ENCODE measurements around the gene SAE1.

Gene SAE1

DNA sequence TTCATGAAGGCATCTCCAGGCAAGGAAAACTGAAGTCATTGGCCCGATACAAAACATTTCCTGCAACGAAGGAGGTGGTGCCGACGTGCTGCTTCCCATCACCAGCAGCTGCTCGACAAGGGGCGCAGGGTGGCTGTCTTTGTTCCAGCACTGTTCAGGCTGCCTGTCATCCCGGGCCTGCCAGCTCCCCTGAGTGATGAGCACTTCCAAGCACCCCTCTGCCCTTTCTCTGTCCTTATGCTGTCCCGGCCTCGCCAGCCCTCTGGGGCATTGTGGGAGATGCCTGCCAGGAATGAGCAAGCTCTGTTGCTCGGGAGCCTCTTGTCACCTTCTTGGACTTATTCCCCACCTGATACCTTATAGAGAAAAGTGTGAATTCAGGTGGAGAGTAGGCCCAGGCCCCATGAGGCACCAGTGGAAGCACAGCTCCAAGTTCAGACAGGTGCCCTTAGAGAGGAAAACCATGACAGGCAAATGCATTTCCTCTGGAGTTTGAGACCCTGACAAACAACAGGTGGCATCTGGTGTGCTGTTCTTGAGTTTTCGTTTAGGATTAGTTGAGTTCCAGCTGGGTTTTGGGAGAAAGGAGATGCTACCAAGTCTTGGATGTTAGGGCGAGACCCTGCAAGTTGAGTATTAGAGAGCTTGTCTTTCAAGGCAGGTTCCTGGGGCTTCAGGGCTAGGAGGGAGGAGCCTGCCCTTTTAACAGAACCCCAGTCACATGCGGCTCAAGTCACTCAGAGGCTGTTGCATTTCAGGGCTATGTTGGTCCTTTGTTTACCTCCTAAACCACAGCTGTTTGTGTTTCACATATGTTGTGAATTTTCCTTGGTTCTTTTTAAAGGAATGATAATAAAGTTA lies 78.9 kb downstream of the SAE1 start:
- Histone ChIP-seq H3K9ac (ENCODE audit: low read depth, low read length) (no peak overlapping the region), H3K27ac (ENCODE audit: low read length) (peak overlapping the region; percentile 79; the same call in 1 of the 2 replicates), H3K4me2 (ENCODE audit: insufficient read depth, low read length) (no peak overlapping the region), H4K20me1 (ENCODE audit: insufficient read depth, low read length) (peaks cover 5% of the 10 kb centered on the region; the same call in 1 of the 2 replicates), H2AFZ (ENCODE audit: low read depth, low read length) (no peak overlapping the region), H3K9me3 (ENCODE audit: insufficient read depth, low read length, severe bottlenecking) (no peaks in the 10 kb centered on the region), H3K4me3 (ENCODE audit: low read depth in 1 of 2, low read length in 2 of 2) (no peak overlapping the region), H3K4me1 (ENCODE audit: insufficient read depth, low read length) (peaks cover 14% of the 10 kb centered on the region), H3K36me3 (ENCODE audit: insufficient read depth, low read length) (peaks cover 68% of the 10 kb centered on the region), H3K79me2 (ENCODE audit: insufficient read depth, low read length) (peaks cover 3% of the 10 kb centered on the region; the same call in 1 of the 2 replicates), H3K27me3 (ENCODE audit: insufficient read depth, low read length, poor library complexity) (no peaks in the 10 kb centered on the region)
- TF ChIP-seq EZH2 (IDR thresholded peaks at IDR 0.05; ENCODE audit: borderline replicate concordance, low read depth, low read length, severe bottlenecking) = no peak
- DNase-seq (no peak), ATAC-seq (ENCODE audit: insufficient read depth, low read depth) (no peak)

DNA sequence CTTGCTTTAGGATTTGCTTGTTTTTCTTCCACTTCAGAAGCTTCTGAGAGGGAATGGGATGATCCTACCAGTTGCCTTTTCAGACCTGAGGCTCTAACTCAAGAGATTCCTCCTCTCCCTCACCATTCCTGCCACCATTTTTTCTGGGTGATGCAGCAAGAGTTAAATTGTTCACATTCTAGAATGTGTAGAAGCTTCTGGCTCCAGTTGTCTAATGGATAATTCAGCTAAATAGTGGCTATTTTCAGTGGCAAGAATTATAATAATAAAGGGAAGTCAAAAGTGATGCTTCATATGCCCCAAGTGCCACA lies 79.5 kb downstream of the SAE1 start:
- Histone ChIP-seq H3K4me2 (ENCODE audit: insufficient read depth, low read length) (no peak overlapping the region), H3K4me1 (ENCODE audit: insufficient read depth, low read length) (peaks cover 14% of the 10 kb centered on the region), H3K36me3 (ENCODE audit: insufficient read depth, low read length) (peaks cover 62% of the 10 kb centered on the region), H3K9ac (ENCODE audit: low read depth, low read length) (peak overlapping the region; percentile 44), H3K4me3 (ENCODE audit: low read depth in 1 of 2, low read length in 2 of 2) (no peak overlapping the region), H2AFZ (ENCODE audit: low read depth, low read length) (no peak overlapping the region), H3K27me3 (ENCODE audit: insufficient read depth, low read length, poor library complexity) (no peaks in the 10 kb centered on the region), H3K27ac (ENCODE audit: low read length) (peak overlapping the region; percentile 79; the same call in 1 of the 2 replicates), H3K9me3 (ENCODE audit: insufficient read depth, low read length, severe bottlenecking) (no peaks in the 10 kb centered on the region), H3K79me2 (ENCODE audit: insufficient read depth, low read length) (peaks cover 3% of the 10 kb centered on the region; the same call in 1 of the 2 replicates), H4K20me1 (ENCODE audit: insufficient read depth, low read length) (peaks cover 5% of the 10 kb centered on the region; the same call in 1 of the 2 replicates)
- TF ChIP-seq CTCF (IDR thresholded peaks at IDR 0.05; ENCODE audit: borderline replicate concordance, extremely low read depth, low read length, poor library complexity, severe bottlenecking) = no peak
- no peak for TF ChIP-seq EZH2 (IDR thresholded peaks at IDR 0.05; ENCODE audit: borderline replicate concordance, low read depth, low read length, severe bottlenecking)
- no peak for DNase-seq
- ATAC-seq (ENCODE audit: insufficient read depth, low read depth) = no peak

GRCh38 chr19:47210689-47211316 lies 80.2 kb downstream of the SAE1 start:
- peak; percentile 85 for DNase-seq
- TF ChIP-seq CTCF (IDR thresholded peaks at IDR 0.05; ENCODE audit: borderline replicate concordance, extremely low read depth, low read length, poor library complexity, severe bottlenecking) (peak; percentile 91), EZH2 (IDR thresholded peaks at IDR 0.05; ENCODE audit: borderline replicate concordance, low read depth, low read length, severe bottlenecking) (no peak)
- Histone ChIP-seq H3K36me3 (ENCODE audit: insufficient read depth, low read length) (peaks cover 55% of the 10 kb centered on the region), H3K4me2 (ENCODE audit: insufficient read depth, low read length) (peak overlapping the region; percentile 7; the same call in 1 of the 2 replicates), H3K27me3 (ENCODE audit: insufficient read depth, low read length, poor library complexity) (no peaks in the 10 kb centered on the region), H2AFZ (ENCODE audit: low read depth, low read length) (no peak overlapping the region), H3K27ac (ENCODE audit: low read length) (peak overlapping the region; percentile 79), H3K9ac (ENCODE audit: low read depth, low read length) (peak overlapping the region; percentile 44), H3K4me1 (ENCODE audit: insufficient read depth, low read length) (peaks cover 14% of the 10 kb centered on the region), H3K79me2 (ENCODE audit: insufficient read depth, low read length) (peaks cover 3% of the 10 kb centered on the region; the same call in 1 of the 2 replicates), H4K20me1 (ENCODE audit: insufficient read depth, low read length) (peaks cover 5% of the 10 kb centered on the region; the same call in 1 of the 2 replicates), H3K9me3 (ENCODE audit: insufficient read depth, low read length, severe bottlenecking) (no peaks in the 10 kb centered on the region), H3K4me3 (ENCODE audit: low read depth in 1 of 2, low read length in 2 of 2) (no peak overlapping the region)
- ATAC-seq (ENCODE audit: insufficient read depth, low read depth) = peak; percentile 80

DNA sequence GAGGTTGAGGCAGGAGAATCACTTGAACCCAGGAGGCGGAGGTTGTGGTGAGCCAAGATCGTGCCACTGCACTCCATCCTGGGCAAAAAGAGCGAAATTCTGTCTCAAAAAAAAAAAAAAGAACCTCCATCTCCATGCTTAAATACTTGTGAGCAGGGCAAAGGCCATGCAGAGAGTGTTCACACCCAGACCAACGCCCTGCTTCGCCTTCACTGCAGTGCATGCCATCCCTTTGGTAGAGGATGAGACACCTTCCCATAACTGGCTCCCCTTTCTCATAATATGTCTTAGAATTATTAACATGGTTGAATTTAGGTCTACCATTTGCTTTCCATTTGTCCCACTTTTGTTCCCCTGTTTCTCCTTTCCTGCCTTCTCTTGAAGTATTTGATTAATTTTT lies 84.9 kb downstream of the SAE1 start:
- Histone ChIP-seq H3K27me3 (ENCODE audit: insufficient read depth, low read length, poor library complexity) (no peaks in the 10 kb centered on the region), H3K4me1 (ENCODE audit: insufficient read depth, low read length) (peaks cover 8% of the 10 kb centered on the region), H3K9me3 (ENCODE audit: insufficient read depth, low read length, severe bottlenecking) (no peaks in the 10 kb centered on the region), H3K27ac (ENCODE audit: low read length) (no peak overlapping the region), H3K9ac (ENCODE audit: low read depth, low read length) (no peak overlapping the region), H3K36me3 (ENCODE audit: insufficient read depth, low read length) (peaks cover 9% of the 10 kb centered on the region), H4K20me1 (ENCODE audit: insufficient read depth, low read length) (no peaks in the 10 kb centered on the region), H3K4me2 (ENCODE audit: insufficient read depth, low read length) (no peak overlapping the region), H3K4me3 (ENCODE audit: low read depth in 1 of 2, low read length in 2 of 2) (no peak overlapping the region), H2AFZ (ENCODE audit: low read depth, low read length) (no peak overlapping the region), H3K79me2 (ENCODE audit: insufficient read depth, low read length) (no peaks in the 10 kb centered on the region)
- no peak for TF ChIP-seq CTCF (IDR thresholded peaks at IDR 0.05; ENCODE audit: borderline replicate concordance, extremely low read depth, low read length, poor library complexity, severe bottlenecking)
- no peak for DNase-seq
- no peak for ATAC-seq (ENCODE audit: insufficient read depth, low read depth)

All from DND-41 (cell line).